A549 (cell line): ENCODE data around the gene NUDT21. TPM values are rescaled to one million over a fixed set of nuclear protein-coding genes. Genes with fewer than 3 reads are reported as not detected.

ENCODE experiments used
- ATAC-seq, 2 experiments: fragments of 200-7000 bp in 1 of 2; fragments of >200 bp in 1 of 2; cut with Nextera tagmentation in 1 of 2; cut with Tn5 transposase in 1 of 2; 3 replicates each; pipeline versions ENCODE4 v1.8.0 to v1.9.1; 2018 to 2020; ENCODE audit warnings: mild to moderate bottlenecking in 1 of 2, moderate library complexity in 1 of 2
- CTCF ChIA-PET: fragments of 300-600 bp; sonication (Branson Sonifier 250); formaldehyde crosslinking; extraction: SDS; loops from one replicate; lab custom pipeline; 2021; ENCODE audit warnings: antibody characterized with exemption, inconsistent platforms; lab: Yijun Ruan, JAX
- POLR2A ChIA-PET: fragments of 350-600 bp; formaldehyde crosslinking; extraction: SDS; loops from one replicate; lab custom pipeline; 2021; ENCODE audit warnings: antibody characterized with exemption, inconsistent platforms; lab: Yijun Ruan, JAX
- DNase-seq, 2 experiments: peaks; one replicate each; pipeline versions ENCODE4 v3.0.0 to v3.0.0-alpha.2; 2011 to 2016; ENCODE audit warnings: low read depth in 1 of 2, low spot score in 1 of 2
- FAIRE-seq: peaks from 2 replicates; lab custom pipeline; 2011; peaks lifted over from hg19 to GRCh38; lab: Jason Lieb, UNC
- H3K27ac ChIP-seq, 2 experiments: fragments of >200 bp; sonication (Bioruptor Twin); formaldehyde crosslinking; 3 replicates each; pipeline ENCODE4 v1.5.1; 2016 to 2017
- H3K4me1 ChIP-seq: fragments of >200 bp; sonication (Bioruptor Twin); formaldehyde crosslinking; 3 replicates; pipeline ENCODE4 v1.6.1; 2016
- H3K4me2 ChIP-seq: fragments of >200 bp; sonication (Bioruptor Twin); formaldehyde crosslinking; 3 replicates; pipeline ENCODE4 v1.6.1; 2016
- H3K4me3 ChIP-seq: fragments of >200 bp; sonication (Bioruptor Twin); formaldehyde crosslinking; 3 replicates; pipeline ENCODE4 v1.5.1; 2016
- H3K9me3 ChIP-seq: fragments of >200 bp; sonication (Bioruptor Twin); formaldehyde crosslinking; 3 replicates; pipeline ENCODE4 v1.6.1; 2016
- BHLHE40 ChIP-seq: IDR thresholded peaks from 2 replicates; pipeline ENCODE4 v1.6.1; 2012; ENCODE audit warnings: low read depth, low read length, inconsistent platforms
- EHF ChIP-seq: fragments of 250-450 bp; sonication (Bioruptor Pico); IDR thresholded peaks from 2 replicates; pipeline ENCODE4 v1.5.0; 2020; ENCODE audit warnings: mild to moderate bottlenecking
- ELK1 ChIP-seq: fragments of 150-350 bp; IDR thresholded peaks from 2 replicates; pipeline ENCODE4 v1.6.1; 2014; ENCODE audit warnings: low read depth, mild to moderate bottlenecking, low read length
- EP300 ChIP-seq, 2 experiments: fragments of >200 bp; sonication (Bioruptor Twin); formaldehyde crosslinking; IDR thresholded peaks; 2 replicates in 1 of 2; 3 replicates in 1 of 2; pipeline ENCODE4 v1.6.1; 2016 to 2017
- GATA3 ChIP-seq: IDR thresholded peaks from 2 replicates; pipeline ENCODE4 v1.6.1; 2012; ENCODE audit warnings: borderline replicate concordance
- HOXB13 ChIP-seq: fragments of 250-450 bp; sonication (Bioruptor Pico); IDR thresholded peaks from 2 replicates; pipeline ENCODE4 v1.5.0; 2020; ENCODE audit warnings: low read depth, mild to moderate bottlenecking, moderate library complexity
- HOXB5 ChIP-seq: fragments of 250-450 bp; sonication (Bioruptor Pico); IDR thresholded peaks from 2 replicates; pipeline ENCODE4 v1.5.0; 2020; ENCODE audit warnings: mild to moderate bottlenecking, moderate library complexity
- JUNB ChIP-seq: fragments of >200 bp; sonication (Bioruptor Twin); formaldehyde crosslinking; IDR thresholded peaks from 2 replicates; pipeline ENCODE4 v1.6.1; 2016
- KDM5A ChIP-seq: fragments of 200-600 bp; sonication (generic); IDR thresholded peaks from 2 replicates; pipeline ENCODE4 v1.6.1; 2016; ENCODE audit warnings: antibody characterized with exemption, mild to moderate bottlenecking
- NR3C1 ChIP-seq: fragments of >200 bp; sonication (Bioruptor Twin); formaldehyde crosslinking; IDR thresholded peaks from 3 replicates; pipeline ENCODE4 v1.6.1; 2017
- PBX3 ChIP-seq: IDR thresholded peaks from 2 replicates; pipeline ENCODE4 v1.6.1; 2012
- POLR2A ChIP-seq: IDR thresholded peaks from 2 replicates; pipeline ENCODE4 v1.6.1; 2012; ENCODE audit warnings: mild to moderate bottlenecking, low read length
- RAD21 ChIP-seq, 2 experiments: fragments of >200 bp in 1 of 2; sonication (Bioruptor Twin) in 1 of 2; formaldehyde crosslinking in 1 of 2; IDR thresholded peaks in 1 of 2; conservative IDR thresholded peaks in 1 of 2; 2 replicates in 1 of 2; 3 replicates in 1 of 2; pipeline ENCODE4 v1.6.1; 2012 to 2018; ENCODE audit warnings: inconsistent platforms in 1 of 2
- SMC3 ChIP-seq: fragments of >200 bp; sonication (Bioruptor Twin); formaldehyde crosslinking; IDR thresholded peaks from 3 replicates; pipeline ENCODE4 v1.6.1; 2018; ENCODE audit warnings: inconsistent platforms
- ZFP36 ChIP-seq: fragments of 450-650 bp; IDR thresholded peaks from 2 replicates; pipeline ENCODE4 v1.6.1; 2014; ENCODE audit warnings: borderline replicate concordance; ENCODE audit not compliant: partially characterized antibody
- ZNF302 ChIP-seq: fragments of 250-450 bp; sonication (Bioruptor Pico); IDR thresholded peaks from 2 replicates; pipeline ENCODE4 v1.9.0; 2021; ENCODE audit warnings: inconsistent platforms, mild to moderate bottlenecking, moderate library complexity
- WGBS: methylation state at CpG from one replicate; pipeline ENCODE4 v1.1.6; 2017; ENCODE audit errors: missing lambda C conversion rate; 5-methylcytosine and 5-hydroxymethylcytosine counted together
- polyA plus RNA-seq, 4 experiments: library from polyadenylated mRNA; depleted of rRNA in 3 of 4; stranded (reverse); fragments of >200 nt; fragmentation: RNase III in 1 of 4; extraction: RNeasy Plus Mini Kit Qiagen cat#74134 plus additional on column Dnase treatment in 1 of 4; gene quantifications; 2 replicates in 3 of 4; 3 replicates in 1 of 4; pipeline ENCODE4 v1.2.3, GENCODE V29; 2011 to 2017
- TF ChIP-seq, protein P1 (sequence below): fragments of >200 bp; sonication (Bioruptor Twin); formaldehyde crosslinking; IDR thresholded peaks from 3 replicates; pipeline ENCODE4 v1.5.1; 2016
- TF ChIP-seq, protein P2 (sequence below): fragments of 250-450 bp; sonication (Bioruptor Pico); IDR thresholded peaks from 2 replicates; pipeline ENCODE4 v1.5.0; 2020; ENCODE audit warnings: low read depth, mild to moderate bottlenecking, moderate library complexity
- TF ChIP-seq, protein P3 (sequence below): fragments of >200 bp; sonication (Bioruptor Twin); formaldehyde crosslinking; IDR thresholded peaks from 3 replicates; pipeline ENCODE4 v1.6.1; 2016
- TF ChIP-seq, protein P4 (sequence below): IDR thresholded peaks from 2 replicates; pipeline ENCODE4 v1.6.1; 2012

The NUDT21 gene
- polyA plus RNA-seq, 2 of the 4 experiments (the other 2 are of a cell fraction) = 58.7 to 153 TPM

GRCh38 chr16:56417138-56417537 is 34.0 kb downstream of the NUDT21 start:
- POLR2A ChIA-PET = no interaction called here
- CTCF ChIA-PET = interaction anchor here (0.6 kb wide), 1 partner anchor 60 kb away, joined by 3 read pairs; no protein-coding TSS in a partner anchor
- no peak overlapping the region for H3K4me2 ChIP-seq
- DNase-seq = no peak
- TF ChIP-seq EP300 (IDR thresholded peaks at IDR 0.05) (no peak), RAD21 (conservative IDR thresholded peaks at IDR 0.05 in 1 of 2, IDR thresholded peaks at IDR 0.05 in 1 of 2) (no peak), HOXB5 (CRISPR knock-in tag) (no peak), EHF (CRISPR knock-in tag) (no peak), POLR2A (no peak)
- TF ChIP-seq, protein P1, sequence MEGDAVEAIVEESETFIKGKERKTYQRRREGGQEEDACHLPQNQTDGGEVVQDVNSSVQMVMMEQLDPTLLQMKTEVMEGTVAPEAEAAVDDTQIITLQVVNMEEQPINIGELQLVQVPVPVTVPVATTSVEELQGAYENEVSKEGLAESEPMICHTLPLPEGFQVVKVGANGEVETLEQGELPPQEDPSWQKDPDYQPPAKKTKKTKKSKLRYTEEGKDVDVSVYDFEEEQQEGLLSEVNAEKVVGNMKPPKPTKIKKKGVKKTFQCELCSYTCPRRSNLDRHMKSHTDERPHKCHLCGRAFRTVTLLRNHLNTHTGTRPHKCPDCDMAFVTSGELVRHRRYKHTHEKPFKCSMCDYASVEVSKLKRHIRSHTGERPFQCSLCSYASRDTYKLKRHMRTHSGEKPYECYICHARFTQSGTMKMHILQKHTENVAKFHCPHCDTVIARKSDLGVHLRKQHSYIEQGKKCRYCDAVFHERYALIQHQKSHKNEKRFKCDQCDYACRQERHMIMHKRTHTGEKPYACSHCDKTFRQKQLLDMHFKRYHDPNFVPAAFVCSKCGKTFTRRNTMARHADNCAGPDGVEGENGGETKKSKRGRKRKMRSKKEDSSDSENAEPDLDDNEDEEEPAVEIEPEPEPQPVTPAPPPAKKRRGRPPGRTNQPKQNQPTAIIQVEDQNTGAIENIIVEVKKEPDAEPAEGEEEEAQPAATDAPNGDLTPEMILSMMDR = no peak
- TF ChIP-seq, protein P2, sequence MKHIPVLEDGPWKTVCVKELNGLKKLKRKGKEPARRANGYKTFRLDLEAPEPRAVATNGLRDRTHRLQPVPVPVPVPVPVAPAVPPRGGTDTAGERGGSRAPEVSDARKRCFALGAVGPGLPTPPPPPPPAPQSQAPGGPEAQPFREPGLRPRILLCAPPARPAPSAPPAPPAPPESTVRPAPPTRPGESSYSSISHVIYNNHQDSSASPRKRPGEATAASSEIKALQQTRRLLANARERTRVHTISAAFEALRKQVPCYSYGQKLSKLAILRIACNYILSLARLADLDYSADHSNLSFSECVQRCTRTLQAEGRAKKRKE (CRISPR knock-in tag) = no peak
- TF ChIP-seq, all 56 proteins: peak for 0
- ATAC-seq = no peak
- H3K4me1 ChIP-seq = peaks cover 15% of the 10 kb centered on the region
- H3K4me3 ChIP-seq = no peak overlapping the region
- H3K27ac ChIP-seq = no peak overlapping the region
- WGBS = 87% methylated on average over 4 of the region's 4 CpGs
- no peaks in the 10 kb centered on the region for H3K9me3 ChIP-seq
- FAIRE-seq = no peak

- no peak for DNase-seq
- no peak for ATAC-seq
Observed at GRCh38 chr16:56415875-56416274, 35.3 kb downstream of the NUDT21 start.

DNA sequence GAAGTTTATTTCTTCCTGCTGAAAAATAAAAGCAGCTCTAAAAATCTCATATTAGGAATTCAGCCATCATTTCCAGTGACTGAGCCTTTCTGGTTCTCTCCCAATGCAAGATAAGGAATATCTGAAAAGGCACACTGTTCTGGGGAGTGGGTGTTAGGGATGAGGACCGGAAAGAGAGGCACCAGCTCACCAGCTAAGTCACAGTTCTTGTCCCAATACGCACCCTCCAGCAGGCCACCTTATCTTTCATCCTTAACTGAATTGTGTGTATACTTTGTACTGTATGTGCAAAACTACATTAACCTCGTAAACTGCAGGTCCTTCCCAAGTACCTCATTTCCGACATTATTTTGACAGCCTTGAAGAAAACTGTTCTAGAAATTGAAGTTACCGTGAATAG is 36.8 kb downstream of the NUDT21 start:
- Histone ChIP-seq H3K4me1 (peaks cover 24% of the 10 kb centered on the region), H3K4me3 (no peak overlapping the region), H3K4me2 (no peak overlapping the region), H3K9me3 (no peaks in the 10 kb centered on the region), H3K27ac (no peak overlapping the region)
- WGBS = 88% methylated on average over 5 of the region's 5 CpGs
- CTCF ChIA-PET = interaction anchor here (1.0 kb wide), 1 partner anchor 58 kb away, joined by 4 read pairs; no protein-coding TSS in a partner anchor
- POLR2A ChIA-PET = no interaction called here
- no peak for DNase-seq
- TF ChIP-seq GATA3 (no peak), PBX3 (no peak), EHF (CRISPR knock-in tag) (no peak)
- TF ChIP-seq, protein P3, sequence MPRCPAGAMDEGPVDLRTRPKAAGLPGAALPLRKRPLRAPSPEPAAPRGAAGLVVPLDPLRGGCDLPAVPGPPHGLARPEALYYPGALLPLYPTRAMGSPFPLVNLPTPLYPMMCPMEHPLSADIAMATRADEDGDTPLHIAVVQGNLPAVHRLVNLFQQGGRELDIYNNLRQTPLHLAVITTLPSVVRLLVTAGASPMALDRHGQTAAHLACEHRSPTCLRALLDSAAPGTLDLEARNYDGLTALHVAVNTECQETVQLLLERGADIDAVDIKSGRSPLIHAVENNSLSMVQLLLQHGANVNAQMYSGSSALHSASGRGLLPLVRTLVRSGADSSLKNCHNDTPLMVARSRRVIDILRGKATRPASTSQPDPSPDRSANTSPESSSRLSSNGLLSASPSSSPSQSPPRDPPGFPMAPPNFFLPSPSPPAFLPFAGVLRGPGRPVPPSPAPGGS = no peak
- no peak for ATAC-seq
- FAIRE-seq = no peak

More at GRCh38 chr16:56415875-56416274, 35.3 kb downstream of the NUDT21 start:
- ChIA-PET CTCF (interaction anchor here (0.9 kb wide), 1 partner anchor 60 kb away, joined by 3 read pairs; no protein-coding TSS in a partner anchor), POLR2A (no interaction called here)
- H3K4me3 ChIP-seq = no peak overlapping the region
- no peak for FAIRE-seq
- no peak overlapping the region for H3K27ac ChIP-seq
- peaks cover 13% of the 10 kb centered on the region; the same call in 2 of the 3 replicates for H3K4me1 ChIP-seq
- TF ChIP-seq, protein P4, sequence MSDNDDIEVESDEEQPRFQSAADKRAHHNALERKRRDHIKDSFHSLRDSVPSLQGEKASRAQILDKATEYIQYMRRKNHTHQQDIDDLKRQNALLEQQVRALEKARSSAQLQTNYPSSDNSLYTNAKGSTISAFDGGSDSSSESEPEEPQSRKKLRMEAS = no peak
- no peak for TF ChIP-seq SMC3
- TF ChIP-seq ZFP36 = no peak
- no peak for TF ChIP-seq HOXB5 (CRISPR knock-in tag)
- no peak for TF ChIP-seq HOXB13
- no peak for TF ChIP-seq ZNF302 (CRISPR knock-in tag)
- no peak for TF ChIP-seq JUNB
- no peak for TF ChIP-seq KDM5A
- no peak for TF ChIP-seq NR3C1
- no peak for TF ChIP-seq ELK1
- TF ChIP-seq BHLHE40 = no peak
- no peak for TF ChIP-seq GATA3
- WGBS = 92% methylated on average over 4 of the region's 4 CpGs
- H3K9me3 ChIP-seq = no peaks in the 10 kb centered on the region
- no peak overlapping the region for H3K4me2 ChIP-seq
